Stimulated activated CD4-positive, alpha-beta T cell treated with anti-CD3 and anti-CD28 coated beads, Interleukin-1b, Interleukin-23, amount 100 ng/mL, for 1 hour (primary cell): ENCODE results near the gene CAB39.
A peak's percentile ranks its signal among the peaks of the same experiment; 100 is the strongest.
"Not testable (repeated sequence)": the region's sequence is repeated elsewhere in the genome, so short reads cannot be mapped to it uniquely, and the experiment has no call there.

Experiments used
- DNase-seq, 2 donors: peaks; one replicate each; pipeline ENCODE4 v3.0.0-alpha.2; 2020; ENCODE audit warnings: low read depth in 2 of 2

Gene CAB39

DNA sequence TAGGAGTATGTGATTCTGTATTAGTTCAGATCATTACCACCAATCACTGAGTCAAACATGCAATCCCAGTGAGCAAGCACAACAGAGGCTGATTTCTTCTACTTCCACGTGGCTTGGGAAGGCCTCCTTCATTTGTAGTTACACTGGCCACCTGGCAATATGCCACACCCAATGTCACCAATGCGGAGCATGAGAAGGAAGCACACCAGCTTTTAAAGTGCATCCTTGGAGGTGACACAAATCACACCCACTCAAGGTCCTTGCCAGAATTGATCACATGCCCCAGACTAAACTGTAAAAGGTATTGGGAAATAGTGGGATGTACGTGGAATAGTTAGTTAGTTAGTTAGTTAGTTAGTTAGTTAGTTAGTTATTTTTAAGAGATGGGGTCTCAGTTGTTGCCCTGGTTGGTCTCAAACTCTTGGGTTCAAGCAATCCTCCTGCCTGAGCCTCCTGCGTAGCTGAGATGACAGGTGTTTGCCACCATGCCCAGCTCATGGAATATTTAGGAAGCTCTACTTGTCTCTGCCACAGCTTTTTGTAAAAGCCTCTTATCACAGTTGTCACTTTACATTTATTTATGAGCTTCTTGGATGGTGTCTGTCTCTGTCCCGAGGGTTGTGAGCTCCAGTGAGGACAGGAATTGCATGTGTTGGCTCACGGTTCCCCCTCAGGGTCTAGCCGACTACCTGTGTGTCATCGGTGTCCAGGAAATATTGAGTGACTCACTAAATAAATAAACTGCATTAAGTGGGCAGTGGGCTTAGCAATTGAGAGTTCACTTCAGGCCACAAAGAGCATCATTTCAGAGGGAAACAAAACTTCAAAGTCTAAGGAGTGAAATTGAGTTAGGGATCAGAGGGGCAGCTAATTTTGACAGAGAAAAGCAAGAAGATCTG is 28.1 kb upstream of the CAB39 start:
- DNase-seq: no peak

DNA sequence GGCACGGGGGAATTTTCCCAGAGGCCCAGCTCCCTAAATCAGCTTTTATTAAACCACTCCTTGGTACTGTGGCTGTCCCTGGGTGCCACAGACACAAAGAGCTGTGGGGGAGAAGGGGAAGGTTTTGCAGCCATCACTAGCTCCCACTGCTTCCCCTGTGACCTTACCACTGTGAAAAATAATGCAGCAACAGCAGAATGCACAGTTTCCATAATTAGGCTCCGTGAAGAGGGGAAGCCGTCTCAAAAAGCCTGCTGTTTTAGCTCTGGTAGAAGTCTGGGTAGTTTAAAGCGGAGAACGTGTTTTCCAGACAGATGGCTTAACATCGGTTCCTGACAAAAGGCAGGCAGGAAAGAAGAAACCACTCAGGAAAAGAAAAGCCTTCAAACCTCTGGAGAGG is 27.5 kb upstream of the CAB39 start:
- no peak for DNase-seq

- DNase-seq: no peak
Observed at GRCh38 chr2:230687498-230687897, 25.1 kb upstream of the CAB39 start.

DNA sequence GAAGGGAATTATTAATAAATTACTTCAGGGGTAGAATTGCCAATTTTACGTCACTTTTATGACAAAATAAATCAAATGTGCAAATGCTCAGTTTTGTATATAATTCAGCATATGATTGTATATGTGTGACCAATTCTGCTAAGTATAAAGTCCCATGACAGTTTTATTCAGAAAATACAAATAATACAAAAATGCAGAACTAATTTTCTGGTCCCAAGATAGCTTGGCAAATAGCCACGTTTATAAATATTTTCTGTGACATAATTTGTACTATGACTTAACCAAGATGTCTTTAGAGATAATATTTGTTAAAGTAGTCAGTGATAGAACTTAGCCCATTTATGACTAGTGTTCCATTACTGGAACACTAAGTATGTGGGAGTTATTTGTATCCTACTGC is 24.2 kb upstream of the CAB39 start:
- no peak for DNase-seq

DNA sequence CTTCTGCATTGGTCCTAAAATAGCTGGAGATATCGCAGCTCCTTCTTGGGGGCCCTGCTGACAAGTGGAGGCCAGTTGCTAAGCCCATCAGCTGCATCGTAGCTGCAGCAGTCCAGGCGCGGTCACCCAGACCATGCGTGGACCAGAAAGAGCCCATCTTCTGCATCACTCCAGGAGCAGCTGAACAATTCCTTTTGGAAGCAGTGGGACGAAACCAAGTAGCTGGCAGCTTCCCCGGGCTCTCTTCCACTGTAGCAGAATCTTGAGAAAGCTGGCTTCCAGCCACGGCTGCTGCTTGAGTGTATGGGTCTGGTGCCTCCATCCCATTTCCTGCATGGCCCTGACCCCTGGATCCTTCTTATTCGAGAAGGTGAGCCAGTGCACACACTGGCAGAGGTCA is 22.2 kb upstream of the CAB39 start:
- DNase-seq: no peak

- DNase-seq: no peak
Observed at GRCh38 chr2:230691005-230691647, 21.5 kb upstream of the CAB39 start.

DNA sequence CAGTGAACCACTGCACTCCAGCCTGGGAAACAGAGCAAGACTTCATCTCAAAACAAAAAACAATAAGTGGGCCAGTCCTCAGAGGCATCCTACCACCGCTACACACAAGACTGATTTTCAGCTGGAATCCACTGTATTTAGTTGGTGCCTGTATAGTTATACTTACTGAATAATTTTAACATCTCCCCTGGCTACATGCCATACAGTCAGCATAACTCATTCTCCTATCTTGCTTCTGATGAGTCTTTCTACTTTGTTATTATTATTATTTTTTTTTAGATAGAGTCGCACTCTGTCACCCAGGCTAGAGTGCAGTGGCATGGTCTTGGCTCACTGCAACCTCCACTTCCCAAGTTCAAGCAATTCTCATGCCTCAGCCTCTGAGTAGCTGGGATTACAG is 19.9 kb upstream of the CAB39 start:
- DNase-seq: no peak

DNA sequence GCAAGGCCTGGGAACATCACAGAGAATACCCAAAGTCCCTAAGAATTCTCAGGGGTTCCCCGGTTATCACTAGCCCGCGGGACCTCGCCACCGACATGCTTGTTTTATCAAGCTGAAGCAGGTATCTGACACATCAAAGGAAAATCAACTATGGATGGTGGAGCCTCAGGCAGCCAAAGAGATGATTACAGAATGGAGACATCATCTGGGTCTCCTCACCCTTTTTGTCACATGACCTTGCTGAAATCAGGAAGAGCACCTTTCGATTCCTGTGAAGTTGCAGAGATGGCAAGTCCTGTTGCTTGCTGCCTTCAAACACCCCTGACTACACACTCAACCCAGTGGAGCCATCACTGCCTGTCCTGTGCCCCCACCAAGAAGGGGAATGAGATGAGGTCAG is 19.2 kb upstream of the CAB39 start:
- no peak for DNase-seq

GRCh38 chr2:230694241-230694640 is 18.4 kb upstream of the CAB39 start:
- DNase-seq: no peak

- no peak for DNase-seq
Observed at GRCh38 chr2:230695551-230695950, 17.1 kb upstream of the CAB39 start.

DNA sequence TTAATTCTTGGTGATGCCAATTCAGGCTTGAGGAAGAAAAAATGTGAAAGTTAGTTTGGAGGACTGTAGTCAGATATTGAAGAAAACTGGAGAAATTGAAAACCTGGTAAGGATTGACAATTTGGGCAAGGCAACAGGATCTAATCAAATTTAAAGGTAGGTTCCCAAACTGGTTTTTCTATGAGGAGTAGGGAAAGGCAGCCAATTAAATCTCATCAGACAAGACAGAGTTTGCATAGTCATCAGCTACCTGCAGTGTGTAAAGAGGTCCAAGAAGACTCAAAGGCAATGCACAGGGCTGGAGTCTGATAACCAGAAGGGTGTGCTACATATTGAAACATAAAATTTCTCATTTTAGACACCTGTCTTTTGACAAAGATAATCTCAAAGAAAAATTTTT is 16.0 kb upstream of the CAB39 start:
- DNase-seq: no peak

GRCh38 chr2:230697676-230698075 is 15.0 kb upstream of the CAB39 start:
- no peak for DNase-seq

DNA sequence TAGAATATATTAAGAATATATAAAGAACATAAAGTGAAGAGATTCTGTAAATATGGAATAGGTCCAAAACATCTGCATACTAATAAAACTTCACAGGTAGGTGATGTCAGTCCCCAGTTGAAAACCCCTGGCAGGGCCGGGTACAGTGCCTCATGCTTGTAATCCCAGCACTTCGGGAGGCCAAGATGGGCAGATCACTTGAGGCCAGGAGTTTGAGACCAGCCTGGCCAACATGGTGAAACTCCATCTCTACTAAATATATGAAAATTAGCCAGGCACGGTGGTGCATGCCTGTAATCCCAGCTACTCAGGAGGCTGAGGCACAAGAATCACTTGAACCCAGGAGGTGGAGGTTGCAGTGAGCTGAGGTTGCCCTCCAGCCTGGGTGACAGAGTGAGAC is 13.9 kb upstream of the CAB39 start:
- not testable (repeated sequence) for DNase-seq

GRCh38 chr2:230700447-230700846 is 12.2 kb upstream of the CAB39 start:
- no peak for DNase-seq

DNA sequence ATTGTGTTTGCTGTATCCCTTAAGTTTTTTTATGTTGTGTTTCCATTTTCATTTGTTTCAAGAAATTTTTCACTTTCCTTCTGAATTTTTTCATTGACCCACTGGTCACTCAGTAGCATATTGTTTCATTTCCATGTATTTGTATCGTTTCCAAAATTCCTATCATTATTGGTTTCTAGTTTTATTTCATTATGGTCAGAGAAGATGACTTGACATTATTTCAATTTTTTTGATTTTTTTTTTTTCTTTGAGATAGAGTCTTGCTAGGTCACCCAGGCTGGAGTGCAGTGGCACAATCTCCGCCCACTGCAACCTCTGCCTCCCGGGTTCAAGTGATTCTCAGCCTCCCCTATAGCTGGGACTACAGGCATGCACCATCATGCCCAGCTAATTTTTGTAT is 11.3 kb upstream of the CAB39 start:
- DNase-seq: no peak

GRCh38 chr2:230702457-230702856 is 10.2 kb upstream of the CAB39 start:
- not testable (repeated sequence) for DNase-seq

DNA sequence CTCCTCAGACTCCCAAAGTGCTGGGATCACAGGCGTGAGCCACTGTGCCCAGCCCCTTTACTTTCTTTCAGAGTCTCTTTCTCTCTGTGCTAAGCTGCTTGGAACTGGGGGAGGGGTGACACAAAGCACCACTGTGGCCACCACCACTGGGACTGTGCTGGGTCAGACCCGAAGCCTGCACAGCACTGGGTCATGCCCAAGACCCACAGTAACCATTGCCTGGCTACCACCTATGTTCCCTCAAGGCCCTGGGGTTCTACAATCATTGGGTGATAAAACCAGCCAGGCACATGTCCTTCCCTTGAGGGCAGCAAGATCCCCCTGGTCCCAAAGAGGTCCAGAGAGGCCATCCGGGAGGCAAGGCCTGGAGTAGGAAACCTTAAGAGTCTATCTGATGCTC is 9.1 kb upstream of the CAB39 start:
- no peak for DNase-seq

GRCh38 chr2:230706053-230706521 is 6.6 kb upstream of the CAB39 start:
- DNase-seq: no peak

DNA sequence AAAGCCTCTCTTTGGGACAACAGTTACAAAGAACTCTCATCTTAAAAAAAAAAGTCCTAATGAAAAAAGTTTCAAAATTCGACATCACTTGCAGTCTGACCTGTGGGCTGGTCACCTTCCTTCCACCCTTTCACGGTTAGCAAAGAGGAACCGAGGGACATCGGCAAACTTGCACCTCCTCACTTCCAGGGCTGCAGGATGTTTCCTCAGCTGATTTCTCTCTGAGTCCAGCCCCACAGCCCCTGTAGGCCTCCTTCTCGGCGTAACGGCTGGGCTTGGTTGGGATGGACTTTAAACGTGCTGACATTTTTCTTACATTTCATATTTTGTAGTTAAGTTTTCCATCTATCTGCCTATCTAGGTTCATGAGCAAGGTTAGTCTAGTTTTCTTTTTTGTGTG is 5.7 kb upstream of the CAB39 start:
- DNase-seq: no peak

- no peak for DNase-seq
Observed at GRCh38 chr2:230708204-230708603, 4.4 kb upstream of the CAB39 start.

DNA sequence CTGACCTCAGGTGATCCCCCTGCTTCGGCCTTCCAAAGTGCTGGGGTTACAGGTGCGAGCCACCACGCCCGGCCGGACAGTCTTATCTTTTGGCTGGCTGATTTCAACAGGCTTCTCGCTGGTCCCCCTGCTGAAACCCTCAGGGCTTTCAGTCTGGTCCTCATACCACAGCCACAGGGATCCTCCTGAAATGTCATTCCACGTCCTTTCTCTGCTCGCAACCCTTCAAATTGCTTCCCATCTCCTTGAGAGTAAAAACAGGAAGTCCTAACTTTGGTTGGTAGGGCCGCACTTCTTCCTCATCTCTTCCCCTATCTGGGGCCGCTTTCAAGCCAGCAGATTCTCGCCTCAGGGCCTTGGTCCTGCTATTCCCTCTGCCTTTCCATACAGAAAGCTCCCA is 1.4 kb upstream of the CAB39 start:
- no peak for DNase-seq

DNA sequence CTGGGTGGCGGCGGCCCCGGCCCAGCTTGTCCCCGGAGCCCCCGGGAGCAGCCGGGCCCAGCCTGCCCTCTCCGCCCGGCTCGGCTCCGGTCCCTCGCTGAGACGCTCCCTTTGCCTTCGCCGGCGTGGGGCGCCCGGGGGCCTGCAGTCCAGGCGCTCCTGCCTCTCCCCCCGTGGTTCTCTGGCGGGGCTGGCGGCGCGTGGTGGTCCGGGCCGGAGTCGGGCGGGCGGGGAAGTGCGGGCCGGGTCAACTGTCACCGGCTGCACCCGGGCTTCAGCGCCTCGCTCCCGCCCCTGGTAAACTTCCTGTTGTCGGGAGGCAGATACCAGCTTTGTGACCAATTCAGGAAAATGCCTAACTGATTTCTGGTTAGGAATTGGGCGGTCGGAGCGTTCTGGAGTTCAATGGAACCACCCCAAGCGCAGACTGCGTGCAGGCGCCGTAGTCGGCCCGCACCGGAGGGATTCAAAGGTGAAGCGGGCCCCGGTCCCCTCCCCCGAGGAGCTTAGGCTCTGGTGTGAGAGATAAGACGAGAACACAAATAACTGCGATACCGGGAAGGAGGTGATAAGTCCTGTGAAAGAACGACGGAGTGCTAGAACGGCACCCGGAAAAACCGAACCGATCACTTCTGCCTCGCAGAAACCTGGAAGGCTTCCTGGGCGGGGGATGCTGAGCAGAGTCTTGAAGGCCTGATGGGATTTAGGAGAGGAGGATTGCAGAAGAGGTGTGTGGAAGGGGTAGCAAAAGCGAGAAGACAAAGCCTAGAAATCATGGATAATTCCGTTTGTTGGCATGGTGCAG is 891 bp downstream of the CAB39 start:
- DNase-seq: peak in 1 of 2 donors; percentile 21

GRCh38 chr2:230714136-230714480 is 1.5 kb downstream of the CAB39 start:
- no peak for DNase-seq
